Stomach smooth muscle (tissue), 2 donors: ENCODE results near the gene ZMYM3.
A peak's percentile ranks its signal among the peaks of the same experiment; 100 is the strongest.
"Not testable (repeated sequence)": the region's sequence is repeated elsewhere in the genome, so short reads cannot be mapped to it uniquely, and the experiment has no call there.

Experiments
- H3K27ac ChIP-seq: one replicate; pipeline ENCODE4 v1.7.0; 2013; ENCODE audit warnings: mild to moderate bottlenecking, low read length, inconsistent platforms
- H3K27me3 ChIP-seq, 2 donors: one replicate each; pipeline ENCODE4 v1.7.0; 2013; ENCODE audit warnings: low read length in 2 of 2; ENCODE audit not compliant: insufficient read depth in 2 of 2, control insufficient read depth in 1 of 2
- H3K36me3 ChIP-seq, 2 donors: one replicate each; pipeline ENCODE4 v1.7.0; 2013; ENCODE audit warnings: low read length in 2 of 2; ENCODE audit not compliant: control insufficient read depth in 2 of 2, insufficient read depth in 2 of 2
- H3K4me1 ChIP-seq: one replicate; pipeline ENCODE4 v1.7.0; 2013; ENCODE audit warnings: low read length; ENCODE audit not compliant: control insufficient read depth, insufficient read depth
- H3K4me3 ChIP-seq, 2 donors: one replicate each; pipeline ENCODE4 v1.7.0; 2013; ENCODE audit warnings: low read length in 2 of 2
- H3K9ac ChIP-seq, 2 donors: one replicate each; pipeline ENCODE4 v1.7.0; 2013; ENCODE audit warnings: low read length in 2 of 2, mild to moderate bottlenecking in 1 of 2
- H3K9me3 ChIP-seq, 2 donors: one replicate each; pipeline ENCODE4 v1.7.0; 2013; ENCODE audit warnings: low read length in 2 of 2; ENCODE audit not compliant: control insufficient read depth in 2 of 2
- donor health status: healthy.
- donor health status: Pancreatic carcinoma.

Gene ZMYM3

GRCh38 chrX:71283403-71284143 is 29.6 kb upstream of the ZMYM3 start, which contains the start of gene NONO:
TSS of gene NONO (plus strand) at chrX:71283635. CDS start at chrX:71290638, 7,003 bp downstream.
- peak within 1 kb of the TSS; percentile 82 to 84 for H3K4me3 ChIP-seq
- H3K9ac ChIP-seq = peak within 1 kb of the TSS; percentile 93
- H3K36me3 ChIP-seq = no peaks in the 10 kb centered on the region
- H3K4me1 ChIP-seq = no peaks in the 10 kb centered on the region
- H3K27ac ChIP-seq = peak within 1 kb of the TSS; percentile 88
- no peaks in the 10 kb centered on the region for H3K9me3 ChIP-seq
- no peaks in the 10 kb centered on the region for H3K27me3 ChIP-seq

- no peaks in the 10 kb centered on the region for H3K36me3 ChIP-seq
- peak overlapping the region; percentile 74 to 78 for H3K9ac ChIP-seq
- H3K4me3 ChIP-seq = peak overlapping the region; percentile 52 to 70
- no peaks in the 10 kb centered on the region for H3K4me1 ChIP-seq
- peak overlapping the region; percentile 88 for H3K27ac ChIP-seq
- H3K27me3 ChIP-seq = no peaks in the 10 kb centered on the region
- no peaks in the 10 kb centered on the region for H3K9me3 ChIP-seq
Observed at GRCh38 chrX:71282514-71283402, 28.8 kb upstream of the ZMYM3 start.

GRCh38 chrX:71281300-71281699 is 27.4 kb upstream of the ZMYM3 start:
- H3K9ac ChIP-seq, H3K9me3 ChIP-seq, H3K36me3 ChIP-seq, H3K27ac ChIP-seq, H3K27me3 ChIP-seq, H3K4me1 ChIP-seq, H3K4me3 ChIP-seq: not testable (repeated sequence)

GRCh38 chrX:71272313-71272712 is 18.4 kb upstream of the ZMYM3 start:
- not testable (repeated sequence) for H3K4me3 ChIP-seq, H3K27ac ChIP-seq, H3K36me3 ChIP-seq, H3K4me1 ChIP-seq, H3K27me3 ChIP-seq, H3K9me3 ChIP-seq, H3K9ac ChIP-seq

GRCh38 chrX:71269801-71270395 is 16.0 kb upstream of the ZMYM3 start:
- Histone ChIP-seq H3K27ac (no peak overlapping the region), H3K4me1 (no peaks in the 10 kb centered on the region), H3K9ac (no peak overlapping the region), H3K9me3 (no peaks in the 10 kb centered on the region), H3K36me3 (no peaks in the 10 kb centered on the region), H3K27me3 (no peaks in the 10 kb centered on the region), H3K4me3 (no peak overlapping the region)

GRCh38 chrX:71268624-71269023 is 14.7 kb upstream of the ZMYM3 start:
- H3K4me3 ChIP-seq, H3K4me1 ChIP-seq, H3K9ac ChIP-seq, H3K36me3 ChIP-seq, H3K27ac ChIP-seq, H3K9me3 ChIP-seq, H3K27me3 ChIP-seq: not testable (repeated sequence)

- H3K36me3 ChIP-seq = no peaks in the 10 kb centered on the region
- H3K27me3 ChIP-seq = peaks cover 0 to 5% of the 10 kb centered on the region in 2 donors
- H3K4me1 ChIP-seq = peaks cover 19% of the 10 kb centered on the region
- H3K27ac ChIP-seq = no peak overlapping the region
- no peak overlapping the region for H3K4me3 ChIP-seq
- H3K9me3 ChIP-seq = no peaks in the 10 kb centered on the region
- no peak overlapping the region for H3K9ac ChIP-seq
Observed at GRCh38 chrX:71256856-71257255, 2.9 kb upstream of the ZMYM3 start.

- Histone ChIP-seq H3K36me3 (no peaks in the 10 kb centered on the region), H3K9ac (no peak overlapping the region)
Observed at GRCh38 chrX:71256051-71256450, 2.1 kb upstream of the ZMYM3 start.

GRCh38 chrX:71253253-71254091 is 468 bp downstream of the ZMYM3 start:
- H3K9ac ChIP-seq = peak overlapping the region; percentile 68 to 72

More at GRCh38 chrX:71256051-71256450, 2.1 kb upstream of the ZMYM3 start:
- H3K4me3 ChIP-seq = no peak overlapping the region
- peak overlapping the region; percentile 84 for H3K27ac ChIP-seq
- H3K4me1 ChIP-seq = peaks cover 20% of the 10 kb centered on the region
- H3K27me3 ChIP-seq = peaks cover 0 to 5% of the 10 kb centered on the region in 2 donors
- H3K9me3 ChIP-seq = no peaks in the 10 kb centered on the region

GRCh38 chrX:71252221-71252620 is 1.7 kb downstream of the ZMYM3 start:
- Histone ChIP-seq H3K27ac (no peak overlapping the region), H3K36me3 (peaks cover 5 to 17% of the 10 kb centered on the region in 2 donors), H3K9ac (peak overlapping the region in 1 of 2 donors; percentile 33), H3K4me1 (peaks cover 20% of the 10 kb centered on the region), H3K9me3 (no peaks in the 10 kb centered on the region), H3K4me3 (no peak overlapping the region), H3K27me3 (peaks cover 0 to 10% of the 10 kb centered on the region in 2 donors)

More at GRCh38 chrX:71253253-71254091, 468 bp downstream of the ZMYM3 start:
- peaks cover 20% of the 10 kb centered on the region for H3K4me1 ChIP-seq
- H3K36me3 ChIP-seq = peaks cover 0 to 8% of the 10 kb centered on the region in 2 donors
- H3K27me3 ChIP-seq = peaks cover 0 to 8% of the 10 kb centered on the region in 2 donors
- H3K27ac ChIP-seq = peak overlapping the region; percentile 84
- H3K9me3 ChIP-seq = no peaks in the 10 kb centered on the region
- peak overlapping the region; percentile 60 to 79 for H3K4me3 ChIP-seq
